NK-92 treated with Interleukin-12 subunit alpha and Interleukin-12 subunit beta, amount 100 ng/mL, for 24 hours (cell line): ENCODE results near the gene RALGPS1.

Source experiments
- DNase-seq: peaks from one replicate; lab custom pipeline; 2025; lab: John Stamatoyannopoulos, UW

RALGPS1 gene

DNA sequence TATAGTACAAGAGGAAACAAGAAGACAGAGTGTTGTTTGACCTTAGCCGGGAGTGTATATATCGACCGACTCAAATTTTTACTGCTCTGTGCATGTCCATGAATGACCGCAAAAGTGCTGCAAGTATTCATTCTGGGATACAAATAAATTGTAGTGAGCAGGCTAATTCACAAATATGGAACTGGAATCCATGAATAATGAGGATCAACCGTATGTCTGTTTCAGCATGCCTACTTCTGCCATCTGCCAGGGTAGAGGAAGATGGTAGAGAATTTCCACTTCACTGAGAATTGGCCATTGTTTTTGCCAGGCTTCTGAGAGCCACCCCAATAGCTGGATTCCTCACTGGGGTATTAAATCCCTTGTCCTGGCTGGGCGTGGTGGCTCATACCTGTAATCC lies 8.5 kb upstream of the RALGPS1 start:
- DNase-seq, result no peak

- no peak for DNase-seq
Observed at GRCh38 chr9:126907058-126907457, 7.5 kb upstream of the RALGPS1 start.

GRCh38 chr9:126915281-126915816 lies 767 bp downstream of the RALGPS1 start:
- peak; percentile 3 for DNase-seq

- no peak for DNase-seq
Observed at GRCh38 chr9:126915846-126916543, 1.4 kb downstream of the RALGPS1 start.

- DNase-seq, result no peak
Observed at GRCh38 chr9:126916909-126917308, 2.3 kb downstream of the RALGPS1 start.

GRCh38 chr9:126919193-126919592 lies 4.6 kb downstream of the RALGPS1 start:
- no peak for DNase-seq

GRCh38 chr9:126925876-126926275 lies 11.3 kb downstream of the RALGPS1 start:
- DNase-seq, result no peak

DNA sequence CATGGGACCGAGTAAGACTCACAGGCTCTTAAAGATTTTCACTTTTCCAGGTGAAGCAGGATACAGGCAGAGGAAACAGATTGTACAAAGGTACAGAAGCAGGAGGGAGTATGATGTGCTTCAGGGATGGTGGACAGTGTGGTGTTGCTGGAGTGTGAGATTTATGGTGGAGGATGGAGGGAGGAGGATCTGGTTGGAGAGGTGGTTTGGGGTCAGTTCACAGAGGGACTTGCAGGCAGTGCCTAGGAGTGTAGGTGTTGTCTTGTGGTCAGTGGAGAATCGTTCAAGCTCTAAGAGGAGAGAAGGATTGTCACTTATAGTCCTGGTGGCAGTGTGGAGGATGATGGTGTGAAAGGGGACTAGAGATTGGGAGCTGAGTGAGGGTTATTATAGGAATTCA lies 11.8 kb downstream of the RALGPS1 start:
- DNase-seq, result no peak

- DNase-seq, result no peak
Observed at GRCh38 chr9:126927419-126927818, 12.8 kb downstream of the RALGPS1 start.

GRCh38 chr9:126932871-126933321 lies 18.3 kb downstream of the RALGPS1 start:
- no peak for DNase-seq

- DNase-seq, result no peak
Observed at GRCh38 chr9:126933334-126933980, 18.9 kb downstream of the RALGPS1 start.

DNA sequence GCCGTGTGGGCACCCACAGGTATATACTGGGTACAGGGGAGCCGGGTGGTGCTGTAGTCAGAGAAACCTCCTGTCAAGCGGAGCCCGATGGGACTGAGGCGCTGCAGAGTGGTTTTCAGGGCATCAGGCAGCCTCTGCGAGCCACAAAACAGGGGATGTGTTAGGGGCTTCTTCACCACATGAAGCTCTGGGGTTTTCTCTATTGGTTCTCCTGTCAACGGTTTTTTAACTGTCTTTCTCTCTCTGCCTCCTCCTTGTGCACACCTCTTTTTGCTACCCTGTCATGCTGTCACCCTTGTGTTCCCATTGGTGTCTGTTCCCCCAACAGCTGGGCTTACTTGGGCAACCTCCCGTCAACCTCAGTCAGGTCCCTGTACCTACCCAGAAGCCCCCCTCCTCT lies 19.9 kb downstream of the RALGPS1 start:
- DNase-seq, result no peak

GRCh38 chr9:126935630-126936029 lies 21.0 kb downstream of the RALGPS1 start:
- no peak for DNase-seq

DNA sequence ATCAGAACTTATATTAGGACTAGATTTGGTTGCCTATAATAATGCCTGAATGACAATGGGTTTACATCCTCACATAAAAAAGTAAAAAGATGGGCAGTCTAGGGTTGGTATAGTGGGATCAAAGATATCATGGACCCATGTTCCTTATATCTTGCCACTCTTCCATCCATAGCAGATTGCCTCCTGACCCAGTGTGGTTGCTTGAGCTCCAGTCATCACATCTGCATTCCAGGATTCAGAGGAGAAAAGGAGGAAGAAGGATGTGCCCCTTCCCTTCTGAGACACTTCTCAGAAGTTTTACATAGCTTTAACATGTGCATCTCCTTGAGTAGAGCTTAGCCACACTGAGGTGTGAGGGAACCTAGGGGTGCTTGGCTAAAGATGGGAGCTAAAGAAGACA lies 22.9 kb downstream of the RALGPS1 start:
- no peak for DNase-seq

GRCh38 chr9:126938327-126938726 lies 23.7 kb downstream of the RALGPS1 start:
- no peak for DNase-seq

- DNase-seq, result no peak
Observed at GRCh38 chr9:126939821-126940221, 25.2 kb downstream of the RALGPS1 start.

DNA sequence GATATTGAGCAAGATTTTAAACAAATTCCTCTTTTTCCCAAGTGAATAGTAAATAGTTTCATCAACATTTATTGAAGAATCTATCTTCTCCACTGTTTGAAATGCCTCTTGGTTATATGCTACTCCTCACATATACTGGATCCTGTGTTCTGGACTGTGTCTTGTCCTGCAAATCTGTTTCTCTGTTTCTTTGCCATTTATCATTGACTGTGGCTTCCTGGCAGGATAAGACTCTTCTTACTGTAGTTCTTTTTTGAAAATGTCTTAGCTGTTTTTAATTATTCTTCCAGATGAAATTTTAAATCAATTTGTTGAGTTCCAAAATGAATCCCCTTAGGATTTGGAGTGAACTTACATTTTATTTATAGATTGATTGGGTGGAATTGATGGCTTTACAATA lies 27.8 kb downstream of the RALGPS1 start:
- no peak for DNase-seq

DNA sequence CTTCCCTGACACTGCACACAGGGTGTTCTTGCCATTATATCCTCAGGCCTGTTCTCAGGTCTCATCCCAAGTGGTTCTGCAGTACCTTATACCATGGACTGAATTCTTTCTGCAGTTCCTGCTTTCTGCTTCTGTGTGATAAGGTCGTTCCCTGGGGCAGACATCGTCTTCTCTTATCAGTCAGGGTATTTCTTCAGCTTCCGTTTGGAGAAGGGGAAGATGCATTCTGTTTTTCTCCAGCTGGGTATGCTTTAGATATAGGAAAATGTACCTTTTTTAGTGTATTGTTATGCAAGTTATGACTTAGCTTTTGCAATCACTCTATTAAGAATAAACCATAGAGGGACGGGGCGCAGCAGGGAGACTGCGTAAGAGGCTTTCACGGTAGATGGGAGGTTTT lies 31.1 kb downstream of the RALGPS1 start:
- DNase-seq, result no peak

- DNase-seq, result no peak
Observed at GRCh38 chr9:126947529-126947928, 32.9 kb downstream of the RALGPS1 start.

DNA sequence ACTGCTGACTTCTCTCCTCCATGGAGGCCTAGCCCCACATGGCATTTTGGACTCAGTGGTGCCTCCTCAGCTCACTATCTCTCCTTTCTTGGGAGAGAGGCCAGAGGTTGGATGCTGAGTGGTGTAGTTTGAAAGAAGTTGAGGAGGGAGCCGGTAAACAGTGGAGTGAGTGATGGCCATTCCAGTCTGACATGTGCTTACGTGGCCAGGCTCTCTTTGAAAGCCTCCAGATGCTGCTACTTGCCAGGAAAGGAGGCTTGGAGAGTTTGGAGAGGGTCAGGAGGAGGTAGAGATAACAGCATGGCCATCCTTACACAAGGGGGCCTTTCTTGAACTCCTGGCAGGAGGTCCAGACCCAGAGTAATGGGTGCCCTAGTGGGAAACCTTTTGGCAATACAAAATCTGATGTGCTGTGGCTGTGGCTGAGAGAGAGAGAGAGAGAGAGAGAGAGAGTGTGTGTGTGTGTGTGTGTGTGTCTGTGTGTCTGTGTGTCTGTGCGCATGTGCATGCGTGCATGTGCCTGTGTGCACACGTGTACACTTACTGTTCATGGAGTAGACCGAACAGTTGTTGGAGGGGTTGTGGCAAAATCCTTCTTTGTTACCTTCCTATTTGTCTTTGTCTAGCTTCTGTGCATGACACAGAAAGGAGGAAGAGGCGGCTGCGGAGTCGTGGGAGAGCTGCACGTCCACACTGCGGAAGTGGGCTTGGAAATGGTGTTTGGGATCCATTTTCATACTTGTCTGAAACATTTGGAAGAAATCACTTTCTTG lies 37.8 kb downstream of the RALGPS1 start:
- no peak for DNase-seq

DNA sequence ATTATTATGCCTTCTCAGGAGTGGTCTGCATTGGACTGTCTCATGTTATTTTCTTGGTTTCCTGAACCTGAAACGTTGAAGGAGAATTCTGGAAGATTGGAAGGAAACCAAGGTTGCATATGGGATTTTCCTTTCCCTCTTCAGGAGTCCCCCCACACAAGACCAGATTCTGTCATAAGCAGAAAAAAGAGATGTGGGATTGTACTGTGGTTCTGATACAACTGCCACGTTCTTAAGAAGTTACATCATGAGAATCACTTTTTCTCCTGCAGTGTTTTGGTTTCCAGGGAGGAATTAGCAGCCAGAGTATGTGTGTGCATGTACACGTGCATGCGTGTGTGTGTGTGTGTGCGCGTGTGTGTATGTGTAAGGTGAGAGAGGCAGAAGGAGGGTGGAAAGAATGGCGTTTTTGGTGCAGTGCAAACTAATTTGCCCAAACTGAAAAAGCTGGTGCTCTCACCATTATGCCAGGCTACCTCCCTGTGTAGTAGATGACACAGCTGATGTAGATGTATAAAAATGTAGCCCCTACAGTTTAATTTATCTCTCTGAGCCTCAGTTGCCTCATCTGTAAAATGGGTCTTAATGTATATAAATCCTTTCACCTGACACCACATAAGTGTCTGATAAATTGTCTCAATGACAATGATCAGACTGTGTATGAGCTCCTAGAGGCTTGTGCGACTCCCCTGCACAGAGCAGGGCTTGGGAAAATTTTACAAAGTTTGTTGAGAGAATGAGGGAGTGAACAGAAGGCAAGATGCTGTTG lies 38.6 kb downstream of the RALGPS1 start:
- no peak for DNase-seq

DNA sequence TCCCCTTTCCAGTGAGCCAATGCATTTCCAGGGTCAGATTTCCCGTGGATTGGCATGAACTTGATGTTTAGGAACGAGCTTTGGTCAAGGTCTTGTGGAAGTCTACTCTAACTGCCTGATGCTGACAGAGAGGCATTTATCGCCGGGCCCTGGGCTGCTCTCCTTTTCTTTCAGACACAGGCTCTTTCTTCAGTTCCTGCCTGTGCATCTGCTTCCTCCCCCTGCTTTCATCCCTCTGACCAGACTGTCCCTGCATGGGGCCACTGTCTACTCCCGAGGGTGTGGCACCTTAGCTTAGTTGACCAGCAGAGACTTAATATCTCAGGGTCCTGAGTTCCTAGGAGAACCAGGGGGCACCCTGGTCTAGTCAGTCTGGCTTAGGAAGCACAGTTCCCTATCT lies 41.2 kb downstream of the RALGPS1 start:
- DNase-seq, result no peak
